GM12891 (cell line): ENCODE measurements around the gene MSH2.

ENCODE experiments used
- POLR2A ChIP-seq: IDR thresholded peaks from 2 replicates; pipeline ENCODE4 v1.6.1; 2011; ENCODE audit warnings: low read depth, low read length, control low read depth
- TAF1 ChIP-seq: IDR thresholded peaks from 2 replicates; pipeline ENCODE4 v1.6.1; 2011; ENCODE audit warnings: low read depth, low read length, control low read depth

DNA sequence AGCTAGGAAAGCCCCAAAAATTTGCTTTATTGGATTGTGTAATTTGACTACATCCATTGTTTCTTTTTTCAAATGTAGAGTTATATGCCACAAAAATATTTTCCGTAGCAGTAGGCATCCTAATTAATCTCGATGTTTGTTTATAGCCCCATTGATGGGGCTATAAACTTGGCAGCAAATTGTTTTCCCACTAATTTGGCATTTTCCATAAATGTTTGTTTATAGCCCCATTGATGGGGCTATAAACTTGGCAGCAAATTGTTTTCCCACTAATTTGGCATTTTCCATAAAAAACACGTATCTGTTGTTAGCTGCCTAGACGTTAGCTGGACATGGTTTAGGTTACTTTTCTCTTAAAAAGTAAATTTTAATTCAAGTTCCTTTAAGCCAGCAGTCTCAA lies 23.8 kb downstream of the MSH2 start:
- TF ChIP-seq TAF1 (no peak), POLR2A (no peak)
